Pancreas (tissue), 10 donors: ENCODE data around the gene TBCE. TPM values are rescaled to one million over a fixed set of nuclear protein-coding genes. Genes with fewer than 3 reads are reported as not detected.
A peak's percentile ranks its signal among the peaks of the same experiment; 100 is the strongest.

Experiments
- ATAC-seq, 4 donors: fragments of 200-7000 bp; cut with Tn5 transposase; one replicate each; pipeline versions ENCODE4 v1.8.0 to v1.9.1; 2020; ENCODE audit warnings: mild to moderate bottlenecking in 4 of 4, moderate library complexity in 4 of 4
- DNase-seq, 6 donors: peaks; one replicate each; pipeline ENCODE4 v3.0.0-alpha.2; 2020
- FAIRE-seq: peaks from 2 replicates; lab custom pipeline; 2012; peaks lifted over from hg19 to GRCh38; lab: Jason Lieb, UNC
- H3K27ac ChIP-seq, 4 donors: fragments of 200-600 bp; sonication (generic); 1 replicate in 3 of 4; 2 replicates in 1 of 4; pipeline versions ENCODE4 v1.5.0 to v1.8.0; 2020
- H3K27me3 ChIP-seq, 4 donors: fragments of 200-600 bp; one replicate each; pipeline ENCODE4 v1.8.0; 2021
- H3K36me3 ChIP-seq, 3 donors: fragments of 200-600 bp; sonication (generic) in 1 of 3; one replicate each; pipeline versions ENCODE4 v1.5.0 to v1.8.0; 2020 to 2021
- H3K4me1 ChIP-seq, 3 donors: fragments of 200-600 bp; one replicate each; pipeline ENCODE4 v1.8.0; 2021
- H3K4me3 ChIP-seq, 4 donors: fragments of 200-600 bp; sonication (generic) in 2 of 4; one replicate each; pipeline versions ENCODE4 v1.5.0 to v1.8.0; 2020 to 2021
- H3K9me3 ChIP-seq, 4 donors: fragments of 200-600 bp; one replicate each; pipeline ENCODE4 v1.8.0; 2021
- CTCF ChIP-seq, 4 donors: fragments of 200-600 bp; sonication (generic) in 3 of 4; IDR thresholded peaks; one replicate each; pipeline versions ENCODE4 v1.5.0 to v1.8.0; 2021; ENCODE audit warnings: antibody characterized with exemption in 4 of 4
- WGBS, 2 donors: extraction: QIAGEN DNeasy Blood & Tissue Kit; methylation state at CpG; one replicate each; pipeline ENCODE4 v1.1.7; 2013; 5-methylcytosine and 5-hydroxymethylcytosine counted together
- intact Hi-C, 3 donors: fragments of 100-400 bp; cut with DNase I; formaldehyde crosslinking; loops; one replicate each; pipeline versions ENCODE4 v1.11.1 to v1.14.2; 2022
- polyA plus RNA-seq, 2 donors: library from polyadenylated mRNA; stranded (reverse); fragments of 200-250 nt; gene quantifications; one replicate each; pipeline ENCODE4 v1.2.3, GENCODE V29; 2013
- total RNA-seq, 6 donors: library from RNA; stranded (reverse); fragmentation: NEBNext Ultra II Directional in 4 of 6; extraction: Animal tissue kit (Norgen Biotek cat#: 25700) in 4 of 6; gene quantifications; one replicate each; pipeline versions ENCODE4 v1.2.1 to v1.2.4, GENCODE V29; 2021 to 2023
- donor health status: healthy with polysubstance abuse.
- donor health status: DM: no; HTN: no; CAD: no; lungs with moderate emphysema.
- donor health status: DM: no; HTN: no; CAD: no.
- donor health status: control.
- donor health status: control.
- donor health status: Bipolar disorder and iron deficiency.
- donor health status: DM: yes; HTN: yes; CAD: no.
- donor health status: DM: no; HTN: no; CAD: no.
- donor health status: DM: no; HTN: no; CAD: no.
- donor health status: DM: yes; HTN: yes; CAD: no.

The TBCE gene
- total and polyA plus RNA-seq, 8 donors: 6.9 to 18.8 (median 10.4) TPM

GRCh38 chr1:235328271-235329138, 38.7 kb upstream of the TBCE start, which contains the start of gene GGPS1:
TSS of gene GGPS1 (plus strand) at chr1:235328570. CDS start at chr1:235335265, 6,695 bp downstream.
- Histone ChIP-seq H3K27ac (peak within 1 kb of the TSS; percentile 87 to 99 (median 92)), H3K36me3 (no peaks in the 10 kb centered on the region), H3K9me3 (no peaks in the 10 kb centered on the region), H3K4me1 (peaks cover 23 to 52% (median 42%) of the 10 kb centered on the region in 3 donors), H3K27me3 (no peaks in the 10 kb centered on the region), H3K4me3 (peak within 1 kb of the TSS; percentile 73 to 99 (median 94))
- ATAC-seq (peak; percentile 86 to 93 (median 88)), DNase-seq (peak; percentile 97 to 99 (median 98)), FAIRE-seq (peak; percentile 83)
- intact Hi-C loops: loop anchor here in 1 of 3 donors (10.0 kb wide), 1 partner anchor 74 kb away; no protein-coding TSS in a partner anchor
- WGBS, 2 donors: 0% methylated on average over 53 to 54 of the region's 54 CpGs
- TF ChIP-seq CTCF (IDR thresholded peaks at IDR 0.05): no peak

DNA sequence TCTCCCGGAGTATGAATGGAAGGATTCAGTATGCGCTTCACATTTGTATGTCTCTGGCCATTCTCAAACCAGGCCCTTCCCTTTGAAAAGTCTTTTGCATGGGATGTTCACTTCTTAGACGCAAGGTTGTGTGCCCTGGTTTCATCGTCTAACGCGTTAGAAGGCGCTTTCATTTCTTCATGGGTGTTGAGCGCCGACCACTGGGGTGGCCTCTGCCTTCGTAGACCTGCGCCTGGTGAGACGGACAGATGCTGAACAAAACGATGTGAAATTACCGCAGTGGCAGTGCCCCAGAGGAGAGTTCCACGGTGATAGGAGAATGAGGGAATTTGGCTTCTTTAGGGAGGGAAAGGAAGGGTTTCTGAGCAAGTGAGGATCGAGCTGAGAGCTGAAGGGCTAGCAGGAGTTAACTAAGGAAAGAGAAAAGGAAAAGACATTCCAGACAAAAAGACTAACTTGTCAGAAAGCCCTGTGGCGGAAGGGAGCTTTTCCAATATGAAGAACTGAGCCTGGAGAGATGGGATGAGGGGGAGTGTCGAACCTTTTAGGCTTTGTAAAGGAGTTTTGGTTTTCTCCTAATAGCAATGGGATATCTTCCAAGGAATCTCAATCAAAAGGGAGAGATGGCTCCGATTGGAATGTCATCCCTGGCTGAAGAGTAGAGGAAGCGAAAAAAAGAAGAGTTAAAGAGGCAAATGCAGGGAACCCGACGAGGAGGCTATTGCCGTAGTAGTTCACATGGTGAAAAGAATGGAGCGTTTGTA, 37.9 kb upstream of the TBCE start:
- peak in 2 of 4 donors; percentile 23 to 29 for ATAC-seq
- WGBS, 2 donors: 2 to 3% methylated on average over 24 of the region's 24 CpGs
- H3K4me3 ChIP-seq: peak overlapping the region; percentile 38 to 96 (median 56)
- no peaks in the 10 kb centered on the region for H3K9me3 ChIP-seq
- TF ChIP-seq CTCF (IDR thresholded peaks at IDR 0.05): no peak
- no peaks in the 10 kb centered on the region for H3K36me3 ChIP-seq
- H3K27ac ChIP-seq: peak overlapping the region; percentile 63 to 91 (median 74)
- peak in 5 of 6 donors; percentile 12 to 62 (median 43) for DNase-seq
- FAIRE-seq: no peak
- H3K27me3 ChIP-seq: no peaks in the 10 kb centered on the region
- intact Hi-C loops: loop anchor here in 1 of 3 donors (10.0 kb wide), 1 partner anchor 75 kb away; no protein-coding TSS in a partner anchor
- peaks cover 23 to 48% (median 40%) of the 10 kb centered on the region in 3 donors for H3K4me1 ChIP-seq

- no peak for DNase-seq
These were observed 36.3 kb upstream of the TBCE start for GRCh38 chr1:235330918-235331285.

GRCh38 chr1:235331401-235331800, 35.8 kb upstream of the TBCE start:
- intact Hi-C loops: no loop called here
- Histone ChIP-seq H3K27me3 (no peaks in the 10 kb centered on the region), H3K4me3 (no peak overlapping the region), H3K4me1 (peaks cover 6 to 27% (median 19%) of the 10 kb centered on the region in 3 donors), H3K27ac (no peak overlapping the region), H3K9me3 (no peaks in the 10 kb centered on the region), H3K36me3 (peaks cover 0 to 5% (median 0%) of the 10 kb centered on the region in 3 donors)
- no peak for TF ChIP-seq CTCF (IDR thresholded peaks at IDR 0.05)
- DNase-seq (no peak), ATAC-seq (no peak), FAIRE-seq (no peak)
- WGBS, 2 donors: 35 to 44% methylated on average over 3 of the region's 3 CpGs

More at GRCh38 chr1:235330918-235331285, 36.3 kb upstream of the TBCE start:
- H3K27me3 ChIP-seq: no peaks in the 10 kb centered on the region
- peaks cover 0 to 4% (median 0%) of the 10 kb centered on the region in 3 donors for H3K36me3 ChIP-seq
- intact Hi-C loops: no loop called here
- H3K9me3 ChIP-seq: no peaks in the 10 kb centered on the region
- no peak for TF ChIP-seq CTCF (IDR thresholded peaks at IDR 0.05)
- H3K4me1 ChIP-seq: peaks cover 11 to 32% (median 24%) of the 10 kb centered on the region in 3 donors
- no peak overlapping the region for H3K4me3 ChIP-seq
- no peak for ATAC-seq
- no peak overlapping the region for H3K27ac ChIP-seq
- 77 to 78% methylated on average over 5 of the region's 5 CpGs for WGBS, 2 donors
- FAIRE-seq: no peak
